VCaP (cell line): ENCODE measurements around the gene ZSWIM6.

ENCODE experiments used
- H3K27ac ChIP-seq: fragments of 450-650 bp; 2 replicates; pipeline ENCODE4 v1.5.1; 2017
- TF ChIP-seq, protein P1 (sequence below): fragments of 450-650 bp; conservative IDR thresholded peaks from 2 replicates; pipeline ENCODE4 v1.5.1; 2017; ENCODE audit warnings: mild to moderate bottlenecking, moderate library complexity

The ZSWIM6 gene

DNA sequence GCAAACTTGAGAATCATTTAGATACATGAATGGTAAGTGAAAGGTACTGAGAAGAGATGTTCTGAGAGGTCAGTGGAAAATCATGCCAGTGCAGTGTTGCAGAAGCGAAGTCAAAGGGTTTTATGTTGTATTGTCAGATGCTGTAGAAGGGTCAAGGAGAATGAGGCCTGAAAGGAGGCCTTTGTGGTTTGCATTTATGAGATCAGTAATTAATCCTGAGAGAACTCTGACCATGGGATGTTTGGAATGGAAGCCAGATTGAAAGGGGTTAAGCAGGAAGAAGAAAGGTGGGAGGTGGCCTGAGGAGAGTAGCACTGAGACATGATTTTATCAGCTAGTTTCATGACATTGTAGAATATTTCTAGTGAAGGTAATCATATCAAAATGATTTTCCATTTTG lies 97.8 kb downstream of the ZSWIM6 start:
- TF ChIP-seq, protein P1, sequence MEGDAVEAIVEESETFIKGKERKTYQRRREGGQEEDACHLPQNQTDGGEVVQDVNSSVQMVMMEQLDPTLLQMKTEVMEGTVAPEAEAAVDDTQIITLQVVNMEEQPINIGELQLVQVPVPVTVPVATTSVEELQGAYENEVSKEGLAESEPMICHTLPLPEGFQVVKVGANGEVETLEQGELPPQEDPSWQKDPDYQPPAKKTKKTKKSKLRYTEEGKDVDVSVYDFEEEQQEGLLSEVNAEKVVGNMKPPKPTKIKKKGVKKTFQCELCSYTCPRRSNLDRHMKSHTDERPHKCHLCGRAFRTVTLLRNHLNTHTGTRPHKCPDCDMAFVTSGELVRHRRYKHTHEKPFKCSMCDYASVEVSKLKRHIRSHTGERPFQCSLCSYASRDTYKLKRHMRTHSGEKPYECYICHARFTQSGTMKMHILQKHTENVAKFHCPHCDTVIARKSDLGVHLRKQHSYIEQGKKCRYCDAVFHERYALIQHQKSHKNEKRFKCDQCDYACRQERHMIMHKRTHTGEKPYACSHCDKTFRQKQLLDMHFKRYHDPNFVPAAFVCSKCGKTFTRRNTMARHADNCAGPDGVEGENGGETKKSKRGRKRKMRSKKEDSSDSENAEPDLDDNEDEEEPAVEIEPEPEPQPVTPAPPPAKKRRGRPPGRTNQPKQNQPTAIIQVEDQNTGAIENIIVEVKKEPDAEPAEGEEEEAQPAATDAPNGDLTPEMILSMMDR, result no peak
- no peak overlapping the region for H3K27ac ChIP-seq

DNA sequence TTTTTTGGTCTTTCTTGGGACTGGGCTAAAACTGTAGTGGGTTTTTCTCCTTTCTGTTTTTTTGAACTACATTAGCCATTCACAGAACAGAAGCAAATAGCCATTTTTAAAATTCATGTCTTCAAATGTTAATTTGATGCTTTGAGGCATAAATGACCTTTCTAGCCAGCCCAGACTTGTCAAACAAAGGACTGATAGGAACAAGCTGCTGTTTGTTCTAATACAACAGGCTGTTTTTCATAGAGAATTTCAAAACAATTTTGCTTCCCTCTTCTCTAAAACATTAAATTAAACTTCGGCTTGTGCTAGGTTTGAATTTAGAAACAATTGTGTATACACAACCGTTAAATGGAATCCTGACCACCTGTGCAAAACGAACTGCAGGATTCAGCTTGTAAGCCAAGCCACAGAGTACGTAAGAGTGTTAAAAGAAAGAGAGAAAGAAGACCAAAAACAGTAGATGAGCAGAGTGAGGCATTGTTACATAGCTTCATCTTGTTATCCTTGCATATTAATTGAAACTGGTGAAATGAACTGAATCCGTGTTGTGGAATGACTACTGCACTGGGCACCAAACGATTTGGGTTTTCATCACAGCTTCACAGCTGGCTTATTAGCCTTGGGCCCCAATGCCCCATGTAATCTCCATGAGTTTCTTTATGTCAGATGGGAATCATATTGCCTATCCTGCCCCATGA lies 100.0 kb downstream of the ZSWIM6 start:
- H3K27ac ChIP-seq, result no peak overlapping the region
- TF ChIP-seq, protein P1, result no peak

DNA sequence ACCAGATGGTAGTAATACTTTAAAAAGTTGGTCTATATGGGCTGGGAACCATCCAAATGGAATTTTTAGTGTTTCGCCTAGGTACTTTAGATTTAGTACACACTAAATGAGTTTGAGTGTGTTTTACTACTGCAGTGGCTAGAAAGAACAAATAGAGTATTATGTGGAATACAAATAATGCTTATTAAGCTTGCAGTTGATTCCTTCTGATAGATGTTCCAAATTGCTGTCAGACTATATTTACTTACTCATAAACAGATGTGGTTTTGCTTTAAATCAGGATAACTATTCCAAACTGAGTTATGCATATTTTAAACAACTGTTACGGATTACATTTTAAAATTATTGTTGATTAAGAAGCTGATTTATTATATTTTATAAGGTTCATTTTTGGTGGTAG lies 103.3 kb downstream of the ZSWIM6 start:
- H3K27ac ChIP-seq, result no peak overlapping the region

DNA sequence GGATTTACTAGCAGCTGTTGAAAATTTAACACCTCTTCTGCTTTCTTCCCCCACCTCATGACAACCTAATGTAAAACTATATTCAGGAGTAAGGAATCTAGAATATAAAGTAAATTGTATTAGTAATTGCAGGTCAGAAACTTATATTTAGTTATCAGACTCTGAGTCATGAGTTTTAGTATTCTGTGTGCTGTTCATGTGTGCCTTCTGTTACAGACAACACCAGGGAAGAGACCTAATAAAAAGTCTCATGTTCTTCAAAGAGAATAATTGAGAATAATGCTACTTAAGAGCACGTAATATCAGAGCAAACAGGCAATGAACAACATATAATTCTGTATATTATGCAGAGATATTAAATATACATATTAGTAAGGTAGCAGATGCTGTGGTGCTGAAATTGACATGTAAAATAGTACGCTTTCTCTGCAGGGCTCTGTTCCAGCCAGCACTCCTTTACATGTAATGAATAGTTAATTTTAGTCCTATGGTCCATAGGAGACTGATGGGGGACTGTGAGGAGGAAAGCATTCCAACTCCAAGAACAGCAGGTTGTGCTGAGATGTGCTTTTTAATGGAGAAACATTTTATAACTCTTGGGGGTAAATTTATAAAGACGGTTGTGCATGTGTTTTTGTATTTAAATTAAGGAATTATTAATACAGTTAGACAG lies 106.4 kb downstream of the ZSWIM6 start:
- H3K27ac ChIP-seq, result no peak overlapping the region

More for the DNA sequence above, 103.3 kb downstream of the ZSWIM6 start:
- TF ChIP-seq, protein P1, result no peak

DNA sequence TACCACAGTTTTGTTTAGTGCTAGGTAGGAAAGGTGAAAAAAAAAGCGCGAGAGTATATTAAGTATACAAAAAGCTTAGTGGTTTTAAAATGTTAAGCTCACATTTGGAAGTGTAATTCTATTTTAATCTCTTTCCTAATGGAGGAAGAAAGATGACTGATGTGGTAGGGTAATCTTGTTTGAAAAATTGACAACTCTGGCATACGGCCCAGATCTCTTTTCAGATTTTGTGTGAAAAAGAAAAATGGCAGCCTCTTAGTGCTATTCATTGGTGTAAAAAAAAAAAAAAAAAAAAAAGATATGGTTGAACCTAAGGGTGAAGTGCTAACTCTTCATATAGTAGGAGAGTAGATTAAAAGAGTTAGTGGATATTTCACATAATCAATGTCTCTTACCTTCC lies 108.0 kb downstream of the ZSWIM6 start:
- H3K27ac ChIP-seq, result no peak overlapping the region

More for the DNA sequence above, 106.4 kb downstream of the ZSWIM6 start:
- TF ChIP-seq, protein P1, result no peak

DNA sequence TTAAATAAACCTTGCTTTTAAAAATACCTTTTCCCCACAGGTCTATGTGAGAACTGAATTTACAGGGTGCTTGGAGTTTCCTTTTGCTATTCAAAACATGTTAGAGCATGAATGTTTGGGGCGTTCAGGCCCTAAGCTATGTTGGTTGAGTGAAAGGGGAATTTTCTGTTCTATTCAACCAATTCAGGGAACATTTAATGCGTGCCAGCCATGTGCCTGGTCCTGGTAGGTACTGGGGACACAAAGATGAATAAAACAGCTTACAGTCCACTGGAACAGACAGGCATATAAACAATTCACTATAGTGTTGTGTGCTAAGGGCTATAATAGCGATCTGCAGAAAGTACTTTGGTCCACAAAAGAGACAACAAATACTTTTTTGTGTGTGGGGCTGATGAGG lies 108.5 kb downstream of the ZSWIM6 start:
- no peak overlapping the region for H3K27ac ChIP-seq
- TF ChIP-seq, protein P1, result no peak

More for the DNA sequence above, 108.0 kb downstream of the ZSWIM6 start:
- TF ChIP-seq, protein P1, result no peak

DNA sequence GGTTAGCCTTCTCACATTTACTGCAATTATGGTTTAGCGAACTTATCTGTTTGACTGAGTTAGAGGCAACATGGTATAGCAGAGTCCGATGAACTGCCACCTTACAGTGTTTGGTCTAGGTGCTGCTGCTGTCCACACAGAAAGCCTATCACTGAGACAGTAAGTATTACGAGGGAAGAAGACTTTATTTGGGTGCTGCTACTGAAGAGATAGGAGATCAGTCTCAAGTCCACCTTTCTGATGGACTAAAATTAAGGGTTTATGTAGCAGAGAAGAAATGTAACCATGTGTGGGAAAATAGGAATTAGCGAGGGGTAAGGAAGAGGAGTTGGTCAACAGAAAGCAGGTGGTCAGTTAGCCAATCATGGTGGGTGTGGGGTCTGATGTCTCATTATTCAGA lies 109.7 kb downstream of the ZSWIM6 start:
- TF ChIP-seq, protein P1, result no peak
- H3K27ac ChIP-seq, result no peak overlapping the region
